GM18873 (cell line): ENCODE results near the gene ZNF608.

ENCODE experiments used
- ATAC-seq: cut with Tn5 transposase; IDR thresholded peaks from one replicate; pipeline ENCODE4 v1.9.1; 2021; ENCODE audit warnings: mild to moderate bottlenecking, moderate library complexity, moderate number of reproducible peaks; ENCODE audit not compliant: unreplicated experiment, low FRiP score

The ZNF608 gene

DNA sequence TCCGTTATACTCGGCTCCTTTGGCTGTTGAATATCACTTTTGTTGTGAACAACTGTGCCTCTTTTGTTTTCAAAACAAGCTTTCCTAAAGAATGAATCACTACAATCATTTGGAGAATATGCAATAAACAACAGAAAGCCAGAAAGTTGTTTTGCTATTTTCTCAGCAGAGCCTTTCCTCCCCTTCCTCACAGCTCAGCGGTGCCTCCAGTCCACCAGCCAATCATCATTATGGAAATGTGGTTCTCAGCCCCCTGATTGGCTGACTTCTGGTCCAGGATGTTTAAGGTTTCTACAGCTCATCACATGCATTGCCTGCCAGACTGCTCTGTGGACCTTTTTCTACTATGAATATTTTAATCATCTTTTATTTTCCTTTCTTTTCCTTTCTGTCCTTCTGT, 9.1 kb upstream of the ZNF608 start:
- no peak for ATAC-seq

- ATAC-seq = no peak
Measured at GRCh38 chr5:124755041-124755440, 8.6 kb upstream of the ZNF608 start.

- no peak for ATAC-seq
Measured at GRCh38 chr5:124754206-124754927, 7.9 kb upstream of the ZNF608 start.

- no peak for ATAC-seq
Measured at GRCh38 chr5:124752854-124753720, 6.6 kb upstream of the ZNF608 start.

GRCh38 chr5:124751031-124751430, 4.6 kb upstream of the ZNF608 start:
- no peak for ATAC-seq

DNA sequence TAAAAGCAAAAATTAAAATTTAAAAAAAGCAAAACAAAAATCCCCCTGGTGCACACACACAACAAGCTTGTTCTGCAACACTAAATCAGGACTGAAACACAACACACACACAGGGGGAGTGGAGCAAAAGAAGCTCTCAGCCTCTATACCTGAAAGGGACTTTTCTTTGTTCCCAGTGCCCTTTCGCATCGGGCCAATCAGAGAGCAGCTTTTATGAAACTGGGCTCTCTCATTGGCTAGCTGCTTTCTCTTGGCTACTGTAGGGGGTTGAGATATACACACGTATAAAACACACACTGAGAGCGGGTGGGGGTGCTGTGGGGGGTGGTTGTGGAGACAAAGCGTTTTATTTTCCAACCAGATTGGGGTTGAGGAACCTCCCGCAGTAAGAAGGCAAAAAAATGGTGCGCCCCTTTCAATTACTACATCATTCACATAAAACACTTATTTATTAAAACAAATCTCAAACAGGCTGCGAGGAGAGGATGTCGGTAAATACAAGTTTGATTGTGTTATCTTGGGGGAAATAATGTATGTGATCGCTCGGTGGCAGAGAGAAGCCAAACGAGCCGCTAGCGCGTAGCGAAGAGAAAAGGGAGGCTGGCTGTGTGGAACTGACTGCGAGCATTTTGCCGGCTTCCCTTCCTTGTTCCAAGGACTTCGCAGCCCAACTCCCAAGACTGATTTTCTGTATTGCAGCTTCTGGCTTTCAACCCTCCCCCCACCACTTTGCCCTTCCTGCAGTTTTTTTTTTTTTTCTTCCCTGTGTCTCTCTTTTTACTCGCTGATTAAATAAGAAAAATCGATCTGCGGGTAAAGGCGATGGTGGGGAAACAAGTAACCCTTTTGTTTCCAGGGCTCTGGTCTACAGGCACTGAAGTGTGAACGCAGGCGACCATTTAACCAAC, 2.5 kb upstream of the ZNF608 start:
- peak; percentile 86 for ATAC-seq

DNA sequence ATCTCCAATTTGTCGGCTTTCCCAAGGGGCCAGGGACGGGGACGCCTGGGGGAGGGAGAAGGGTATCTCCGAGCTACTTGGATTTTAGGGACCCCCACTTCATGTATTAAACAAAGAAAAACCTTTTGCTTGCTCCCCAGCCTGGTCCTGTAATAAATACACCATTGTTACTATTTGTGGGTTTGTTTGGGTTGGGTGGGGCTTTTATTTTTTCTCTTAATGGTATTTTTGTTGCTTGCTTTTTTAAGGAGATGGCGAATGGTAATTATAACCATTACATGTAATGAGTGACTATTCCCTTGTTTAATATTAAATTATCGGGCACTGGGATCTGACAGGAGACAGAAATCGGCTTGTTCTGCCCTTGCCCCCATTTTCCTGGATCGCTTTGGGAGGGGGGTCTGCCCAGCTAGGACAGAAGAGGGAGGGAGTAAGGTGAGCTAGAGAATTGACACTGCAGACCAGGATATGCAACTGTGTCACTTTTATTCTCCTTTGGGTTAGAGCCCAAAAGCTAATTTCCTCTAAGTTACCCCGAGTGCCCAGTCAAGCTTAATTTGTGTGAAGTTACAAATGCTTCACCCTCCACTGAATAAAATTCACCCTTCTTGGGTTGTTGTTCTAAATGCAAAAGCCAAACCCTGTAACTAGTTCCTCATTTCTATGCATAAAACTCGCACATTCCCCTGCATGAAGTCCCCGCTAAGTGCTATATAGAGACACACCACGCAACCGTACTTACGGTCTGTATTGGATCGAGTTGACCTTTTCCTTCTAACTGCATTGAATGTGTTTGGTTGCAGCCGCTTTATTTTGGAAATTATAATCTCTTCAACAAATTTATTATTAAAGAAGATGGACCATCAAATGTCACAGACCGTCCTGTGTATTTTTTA, 1.6 kb upstream of the ZNF608 start:
- peak; percentile 36 for ATAC-seq

DNA sequence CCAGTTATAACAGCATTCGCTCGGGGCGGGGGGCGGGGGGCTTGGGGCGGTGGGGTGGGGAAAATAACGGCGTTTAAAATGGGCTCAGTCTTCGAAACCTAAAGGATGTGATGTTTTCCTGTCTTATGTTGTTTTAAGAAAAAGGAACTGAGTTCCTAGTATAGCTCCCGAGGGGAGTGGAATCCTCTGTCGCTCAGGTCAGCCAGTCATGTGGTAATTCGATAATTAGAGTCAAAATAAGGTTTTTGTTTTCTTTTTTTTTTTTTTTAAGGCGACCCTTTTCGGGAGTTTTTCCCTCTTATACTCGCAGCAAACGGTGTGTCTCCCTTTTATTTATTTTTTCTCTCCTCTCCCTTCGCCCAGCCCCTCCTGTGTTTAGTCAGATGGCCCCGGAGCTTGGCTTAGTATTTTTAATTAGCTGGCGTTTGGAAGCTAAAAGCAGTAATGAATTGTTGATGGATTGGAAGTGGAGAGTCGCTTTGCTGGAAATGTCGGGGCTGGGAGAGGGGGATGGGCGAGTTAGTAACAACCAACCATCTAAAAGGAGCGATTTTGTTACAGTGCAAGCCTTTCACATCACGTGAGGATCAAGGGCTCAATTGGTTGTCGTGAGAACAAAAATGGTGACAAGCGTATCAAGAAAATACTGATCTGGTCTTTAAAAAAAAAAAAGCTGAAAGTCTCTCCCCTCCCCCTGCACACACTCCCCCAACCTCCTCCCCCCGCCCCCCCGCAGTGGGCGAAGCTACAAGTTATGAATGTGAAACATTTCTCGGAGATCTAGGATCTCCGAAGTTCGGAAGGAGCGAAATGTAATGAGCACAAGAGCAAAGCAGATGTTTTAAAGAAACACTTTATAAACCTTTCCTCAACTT, 714 bp upstream of the ZNF608 start:
- ATAC-seq = no peak

DNA sequence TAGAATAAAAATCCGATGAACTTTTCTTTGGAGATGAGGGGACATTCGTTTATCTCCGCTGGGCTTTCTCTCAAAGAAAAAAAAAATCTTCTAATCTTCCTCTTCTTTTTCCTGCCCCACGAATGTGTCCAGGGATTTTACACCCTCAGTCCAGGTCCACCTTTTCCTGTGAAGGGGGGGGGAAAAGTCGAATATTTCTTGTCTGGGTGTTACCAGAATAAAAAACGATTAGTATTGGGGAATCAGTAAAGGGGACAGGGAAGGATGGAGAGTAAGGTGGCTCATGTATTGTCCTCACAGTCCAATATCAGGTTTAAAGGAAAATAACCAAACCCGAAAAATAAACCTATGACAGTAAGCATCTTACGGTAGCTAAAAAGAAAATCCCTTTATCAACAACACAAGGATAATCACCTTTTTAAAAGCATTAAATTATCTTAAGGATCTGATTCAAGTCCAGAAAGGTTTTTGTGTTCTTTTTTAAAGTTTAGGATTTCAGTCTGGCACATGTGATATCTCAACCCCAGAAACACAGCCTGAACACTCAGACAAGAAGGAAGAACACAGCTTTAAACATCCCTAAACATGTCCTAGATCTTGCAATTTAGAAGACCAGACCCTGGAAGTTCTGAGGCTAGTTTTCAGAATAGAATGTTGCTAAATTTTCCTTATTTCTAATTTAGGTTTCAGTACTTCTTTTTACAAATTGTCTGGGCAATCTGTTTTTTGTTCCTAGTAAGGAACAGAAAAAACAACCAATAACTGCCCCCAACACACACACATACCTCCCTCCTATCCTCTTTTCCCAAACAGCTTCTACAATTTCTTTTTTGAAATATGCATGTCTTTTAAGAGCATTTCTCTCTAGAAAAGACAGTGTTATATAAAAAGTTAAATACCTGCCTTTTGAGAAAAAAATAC, 1.2 kb downstream of the ZNF608 start:
- ATAC-seq = no peak

- ATAC-seq = no peak
Measured at GRCh38 chr5:124744170-124744971, 2.1 kb downstream of the ZNF608 start.

GRCh38 chr5:124743602-124744169, 2.8 kb downstream of the ZNF608 start:
- no peak for ATAC-seq

DNA sequence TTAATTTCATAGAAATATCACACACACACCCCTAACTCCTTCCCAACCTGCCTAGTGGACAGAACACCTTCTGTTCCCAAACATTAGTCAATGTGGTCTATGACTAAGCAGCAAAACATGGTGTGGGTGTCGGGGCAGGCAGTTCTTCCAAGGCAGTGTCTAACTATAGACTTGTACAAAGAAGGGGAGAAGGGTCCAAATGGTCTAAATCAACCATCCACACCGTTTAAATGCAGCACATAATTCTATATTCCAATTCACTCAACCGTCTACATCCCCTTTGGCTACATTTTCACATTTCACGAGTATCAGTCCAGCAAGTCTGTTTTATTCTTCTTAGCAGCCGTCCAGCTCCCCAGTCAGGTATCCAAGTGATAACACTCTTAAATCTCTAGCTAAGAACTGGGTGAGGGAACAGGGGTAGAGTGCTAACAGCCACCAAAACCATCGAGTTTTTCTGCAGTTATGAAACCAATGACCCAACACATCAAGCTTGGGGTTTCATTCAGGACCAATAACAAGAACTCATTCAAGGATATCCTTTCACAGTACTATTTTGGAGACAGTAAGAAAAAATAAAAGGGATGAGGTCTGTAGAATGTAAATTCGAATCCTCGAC, 3.3 kb downstream of the ZNF608 start:
- no peak for ATAC-seq

DNA sequence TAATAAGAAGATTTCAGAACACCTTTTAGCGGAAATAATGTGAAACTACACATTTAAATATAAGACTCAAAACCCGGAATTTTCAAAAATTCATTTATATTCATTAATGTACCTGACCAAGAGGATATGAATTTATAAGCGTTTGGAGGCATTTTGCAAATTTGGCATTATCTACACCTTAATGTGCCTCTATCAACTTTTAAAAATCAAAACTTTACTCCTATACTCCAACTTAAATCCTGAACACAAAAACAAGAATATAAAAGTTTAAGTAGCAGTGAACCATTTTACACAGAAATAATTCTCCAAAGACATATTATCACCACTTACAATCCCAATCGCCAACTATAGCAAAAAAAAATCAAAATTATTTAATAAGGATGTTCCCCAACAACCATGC, 3.9 kb downstream of the ZNF608 start:
- no peak for ATAC-seq

DNA sequence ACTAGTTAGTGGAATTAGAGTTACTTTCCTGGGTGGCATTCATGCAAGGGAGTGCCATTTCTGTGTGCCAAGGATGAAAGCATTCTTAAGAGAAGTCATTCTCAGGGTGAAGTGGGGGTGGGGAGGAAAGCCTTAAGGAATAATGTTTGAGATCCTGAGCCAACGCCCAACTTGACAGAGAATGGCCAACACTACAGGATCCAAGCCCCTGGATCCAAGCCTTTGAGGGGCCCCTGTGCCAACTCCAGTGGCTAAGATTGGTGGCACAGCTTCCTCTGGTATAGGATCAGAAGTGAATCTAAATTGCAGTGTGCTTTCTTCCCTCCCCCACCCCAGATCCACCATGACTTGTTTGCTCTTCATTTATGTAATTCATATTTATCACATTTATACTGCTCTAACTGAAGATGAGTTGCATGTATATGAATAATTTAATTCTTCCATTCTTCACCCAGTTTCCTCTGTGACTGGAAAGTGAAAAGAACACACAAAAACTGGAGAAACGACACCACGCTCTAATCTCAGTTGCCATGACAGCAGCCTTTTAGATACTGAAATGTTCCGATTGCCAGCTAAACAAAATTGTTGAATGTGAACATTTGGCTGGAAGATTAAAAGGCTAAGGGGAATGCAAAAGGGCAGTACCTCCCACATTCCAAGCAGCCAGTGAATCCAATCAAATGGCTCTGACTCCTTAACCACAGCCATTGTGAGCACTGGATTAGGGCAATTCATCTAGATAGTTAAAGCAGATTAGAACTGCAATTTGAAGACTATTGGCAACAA, 4.5 kb downstream of the ZNF608 start:
- no peak for ATAC-seq

DNA sequence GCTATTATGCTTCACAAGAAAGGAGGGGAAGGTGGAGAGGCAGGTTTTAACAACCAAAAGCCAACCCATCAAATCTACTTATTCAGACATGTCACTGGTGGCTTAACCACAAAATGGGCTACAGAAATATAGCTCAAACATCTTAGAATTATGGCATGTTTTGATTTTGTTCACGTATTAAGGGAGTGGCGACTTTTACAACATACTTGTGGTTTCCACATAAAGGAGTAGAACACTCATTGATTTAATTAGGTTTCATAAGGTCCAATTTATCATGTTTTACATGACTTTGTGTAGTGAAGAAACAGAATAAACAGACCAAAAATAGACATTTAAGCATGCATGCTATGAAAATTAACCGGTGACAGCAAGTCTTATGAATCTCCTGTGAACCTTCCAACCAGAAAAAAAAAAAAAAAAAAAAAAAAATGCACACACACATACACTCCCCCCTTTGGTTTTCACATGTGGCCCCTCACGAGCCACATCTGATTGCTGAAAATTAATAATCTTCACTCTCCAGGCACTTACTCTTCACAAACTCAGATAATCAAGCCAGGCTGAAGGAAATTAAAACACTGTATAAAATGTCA, 5.4 kb downstream of the ZNF608 start:
- ATAC-seq = no peak
